DOHH2 (cell line): Measurements from ENCODE around the gene EFHD2.

ENCODE experiments used
- CTCF ChIP-seq: fragments of 200-600 bp; sonication (generic); IDR thresholded peaks from one replicate; pipeline ENCODE4 v1.5.1; 2014; ENCODE audit warnings: antibody characterized with exemption, mild to moderate bottlenecking, low read depth, low read length; ENCODE audit not compliant: poor library complexity, severe bottlenecking
- EZH2phosphoT487 ChIP-seq: fragments of 200-600 bp; sonication (generic); IDR thresholded peaks from 2 replicates; pipeline ENCODE4 v1.6.1; 2017; ENCODE audit warnings: borderline replicate concordance, mild to moderate bottlenecking, antibody characterized with exemption, low read length, moderate library complexity, mixed read lengths

- TF ChIP-seq CTCF: no peak
- no peak for TF ChIP-seq EZH2phosphoT487
Observed at GRCh38 chr1:15360700-15361099, 49.0 kb upstream of the EFHD2 start.
